KMS-11 (cell line): ENCODE data around the gene MYD88.

ENCODE experiments used
- H2AFZ ChIP-seq: fragments of 200-600 bp; sonication (generic); 2 replicates; pipeline ENCODE4 v1.6.1; 2016; ENCODE audit warnings: antibody characterized with exemption, mixed run types, low read depth
- H3K27ac ChIP-seq: fragments of 200-600 bp; sonication (generic); 2 replicates; pipeline ENCODE4 v1.6.1; 2016; ENCODE audit warnings: mild to moderate bottlenecking, mixed run types
- H3K27me3 ChIP-seq: fragments of 200-600 bp; sonication (generic); 2 replicates; pipeline ENCODE4 v1.6.1; 2017; ENCODE audit warnings: mild to moderate bottlenecking, low read depth, mixed run types, moderate library complexity; ENCODE audit not compliant: insufficient read depth
- H3K36me3 ChIP-seq: fragments of 200-600 bp; sonication (generic); 2 replicates; pipeline ENCODE4 v1.6.1; 2017; ENCODE audit warnings: mild to moderate bottlenecking, mixed run types; ENCODE audit not compliant: insufficient read depth
- H3K4me1 ChIP-seq: fragments of 200-600 bp; sonication (generic); 2 replicates; pipeline ENCODE4 v1.6.1; 2016; ENCODE audit warnings: mild to moderate bottlenecking, low read depth, mixed run types; ENCODE audit not compliant: poor library complexity, severe bottlenecking
- H3K4me2 ChIP-seq: fragments of 200-600 bp; sonication (generic); 2 replicates; pipeline ENCODE4 v1.7.0; 2016; ENCODE audit warnings: mild to moderate bottlenecking, mixed run types
- H3K4me3 ChIP-seq: fragments of 200-600 bp; sonication (generic); IDR thresholded peaks from 2 replicates; pipeline ENCODE4 v1.6.1; 2017; ENCODE audit warnings: low read depth, low read length, mixed read lengths; ENCODE audit not compliant: insufficient read depth
- H3K79me2 ChIP-seq: fragments of 200-600 bp; sonication (generic); 2 replicates; pipeline ENCODE4 v1.6.1; 2016; ENCODE audit warnings: low read depth, mixed run types; ENCODE audit not compliant: insufficient read depth
- H3K9ac ChIP-seq: fragments of 200-600 bp; sonication (generic); 2 replicates; pipeline ENCODE4 v1.6.1; 2016; ENCODE audit warnings: mild to moderate bottlenecking, mixed run types
- H4K20me1 ChIP-seq: fragments of 200-600 bp; sonication (generic); 2 replicates; pipeline ENCODE4 v1.6.1; 2016; ENCODE audit warnings: mild to moderate bottlenecking, mixed run types; ENCODE audit not compliant: insufficient read depth
- TF ChIP-seq, protein P1 (sequence below): fragments of 200-600 bp; sonication (generic); conservative IDR thresholded peaks from 2 replicates; pipeline ENCODE4 v1.6.1; 2017; ENCODE audit warnings: low read depth, mild to moderate bottlenecking, antibody characterized with exemption, low read length, moderate library complexity, mixed read lengths

MYD88 gene

GRCh38 chr3:38143511-38143910 is 5.0 kb downstream of the MYD88 start:
- Histone ChIP-seq H3K4me3 (no peak overlapping the region), H3K79me2 (no peaks in the 10 kb centered on the region), H3K27ac (no peak overlapping the region), H3K4me1 (no peaks in the 10 kb centered on the region), H3K36me3 (no peaks in the 10 kb centered on the region), H3K9ac (no peak overlapping the region), H4K20me1 (no peaks in the 10 kb centered on the region), H3K27me3 (no peaks in the 10 kb centered on the region), H3K4me2 (no peak overlapping the region), H2AFZ (no peak overlapping the region)
- TF ChIP-seq, protein P1, sequence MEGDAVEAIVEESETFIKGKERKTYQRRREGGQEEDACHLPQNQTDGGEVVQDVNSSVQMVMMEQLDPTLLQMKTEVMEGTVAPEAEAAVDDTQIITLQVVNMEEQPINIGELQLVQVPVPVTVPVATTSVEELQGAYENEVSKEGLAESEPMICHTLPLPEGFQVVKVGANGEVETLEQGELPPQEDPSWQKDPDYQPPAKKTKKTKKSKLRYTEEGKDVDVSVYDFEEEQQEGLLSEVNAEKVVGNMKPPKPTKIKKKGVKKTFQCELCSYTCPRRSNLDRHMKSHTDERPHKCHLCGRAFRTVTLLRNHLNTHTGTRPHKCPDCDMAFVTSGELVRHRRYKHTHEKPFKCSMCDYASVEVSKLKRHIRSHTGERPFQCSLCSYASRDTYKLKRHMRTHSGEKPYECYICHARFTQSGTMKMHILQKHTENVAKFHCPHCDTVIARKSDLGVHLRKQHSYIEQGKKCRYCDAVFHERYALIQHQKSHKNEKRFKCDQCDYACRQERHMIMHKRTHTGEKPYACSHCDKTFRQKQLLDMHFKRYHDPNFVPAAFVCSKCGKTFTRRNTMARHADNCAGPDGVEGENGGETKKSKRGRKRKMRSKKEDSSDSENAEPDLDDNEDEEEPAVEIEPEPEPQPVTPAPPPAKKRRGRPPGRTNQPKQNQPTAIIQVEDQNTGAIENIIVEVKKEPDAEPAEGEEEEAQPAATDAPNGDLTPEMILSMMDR: no peak

GRCh38 chr3:38146504-38146903 is 8.0 kb downstream of the MYD88 start:
- no peaks in the 10 kb centered on the region for H3K4me1 ChIP-seq
- H3K27ac ChIP-seq: no peak overlapping the region
- no peaks in the 10 kb centered on the region for H3K79me2 ChIP-seq
- no peaks in the 10 kb centered on the region for H3K36me3 ChIP-seq
- H4K20me1 ChIP-seq: no peaks in the 10 kb centered on the region
- no peak overlapping the region for H3K4me3 ChIP-seq
- TF ChIP-seq, protein P1: no peak
- H2AFZ ChIP-seq: no peak overlapping the region
- no peak overlapping the region for H3K9ac ChIP-seq
- no peaks in the 10 kb centered on the region for H3K27me3 ChIP-seq
- H3K4me2 ChIP-seq: no peak overlapping the region

DNA sequence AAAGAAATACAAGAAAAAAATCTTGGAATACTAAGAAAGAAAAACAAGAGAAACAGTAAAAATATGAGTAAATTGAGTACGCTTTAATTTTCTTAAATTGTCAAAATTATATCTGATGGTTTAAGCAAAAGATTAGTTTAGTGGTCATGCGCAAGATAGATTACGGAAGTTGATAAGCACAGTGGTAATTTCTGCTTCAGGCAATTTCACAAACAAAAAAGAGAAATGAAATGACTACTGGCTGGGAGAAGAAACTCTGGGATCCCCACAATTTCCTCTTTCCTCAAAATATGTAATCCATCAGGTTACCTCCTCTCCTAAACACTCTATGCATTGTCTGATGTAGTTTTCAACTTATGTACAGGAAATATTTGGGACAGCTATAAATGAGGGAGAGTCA is 9.0 kb downstream of the MYD88 start:
- no peak overlapping the region for H2AFZ ChIP-seq
- H3K4me3 ChIP-seq: no peak overlapping the region
- no peak overlapping the region for H3K27ac ChIP-seq
- H3K4me1 ChIP-seq: no peaks in the 10 kb centered on the region
- no peak overlapping the region for H3K9ac ChIP-seq
- H3K27me3 ChIP-seq: no peaks in the 10 kb centered on the region
- no peaks in the 10 kb centered on the region for H4K20me1 ChIP-seq
- TF ChIP-seq, protein P1: no peak
- no peak overlapping the region for H3K4me2 ChIP-seq
- no peaks in the 10 kb centered on the region for H3K36me3 ChIP-seq
- no peaks in the 10 kb centered on the region for H3K79me2 ChIP-seq

DNA sequence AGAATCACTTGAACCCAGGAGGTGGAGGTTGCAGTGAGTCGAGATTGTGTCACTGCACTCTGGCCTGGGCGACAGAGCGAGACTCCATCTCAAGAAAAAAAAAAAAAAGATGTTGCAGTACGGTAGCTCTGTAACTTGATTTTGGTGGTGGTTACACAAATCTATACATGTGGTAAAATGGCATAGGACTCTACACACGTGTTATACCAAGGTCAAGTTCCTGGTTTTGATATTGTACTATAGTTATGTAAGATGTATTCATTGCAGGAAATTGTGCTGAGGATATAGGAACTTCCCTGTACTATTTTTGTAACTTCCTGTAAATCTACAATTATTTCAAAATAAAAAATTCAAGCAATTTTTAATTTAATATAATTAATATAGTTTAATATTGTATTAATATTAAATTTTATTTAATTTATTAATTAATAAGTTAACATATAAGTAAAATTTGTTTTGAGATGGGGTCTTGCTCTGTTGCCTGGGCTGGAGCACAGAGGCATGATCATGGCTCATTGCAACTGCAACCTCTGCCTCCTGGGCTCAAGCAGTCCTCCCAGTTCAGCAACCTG is 9.9 kb downstream of the MYD88 start:
- Histone ChIP-seq H3K4me2 (no peak overlapping the region), H3K36me3 (no peaks in the 10 kb centered on the region)

More for the DNA sequence above, 9.9 kb downstream of the MYD88 start:
- no peak overlapping the region for H3K27ac ChIP-seq
- no peak overlapping the region for H2AFZ ChIP-seq
- H3K4me1 ChIP-seq: no peaks in the 10 kb centered on the region
- no peaks in the 10 kb centered on the region for H4K20me1 ChIP-seq
- TF ChIP-seq, protein P1: no peak
- H3K79me2 ChIP-seq: no peaks in the 10 kb centered on the region
- H3K9ac ChIP-seq: no peak overlapping the region
- H3K4me3 ChIP-seq: no peak overlapping the region
- no peaks in the 10 kb centered on the region for H3K27me3 ChIP-seq
